GM18868 (cell line): Measurements from ENCODE around the gene NCKAP5L.

Experiments used
- ATAC-seq: cut with Tn5 transposase; IDR thresholded peaks from one replicate; pipeline ENCODE4 v1.9.1; 2021; ENCODE audit warnings: mild to moderate bottlenecking, moderate library complexity; ENCODE audit not compliant: unreplicated experiment

The NCKAP5L gene

DNA sequence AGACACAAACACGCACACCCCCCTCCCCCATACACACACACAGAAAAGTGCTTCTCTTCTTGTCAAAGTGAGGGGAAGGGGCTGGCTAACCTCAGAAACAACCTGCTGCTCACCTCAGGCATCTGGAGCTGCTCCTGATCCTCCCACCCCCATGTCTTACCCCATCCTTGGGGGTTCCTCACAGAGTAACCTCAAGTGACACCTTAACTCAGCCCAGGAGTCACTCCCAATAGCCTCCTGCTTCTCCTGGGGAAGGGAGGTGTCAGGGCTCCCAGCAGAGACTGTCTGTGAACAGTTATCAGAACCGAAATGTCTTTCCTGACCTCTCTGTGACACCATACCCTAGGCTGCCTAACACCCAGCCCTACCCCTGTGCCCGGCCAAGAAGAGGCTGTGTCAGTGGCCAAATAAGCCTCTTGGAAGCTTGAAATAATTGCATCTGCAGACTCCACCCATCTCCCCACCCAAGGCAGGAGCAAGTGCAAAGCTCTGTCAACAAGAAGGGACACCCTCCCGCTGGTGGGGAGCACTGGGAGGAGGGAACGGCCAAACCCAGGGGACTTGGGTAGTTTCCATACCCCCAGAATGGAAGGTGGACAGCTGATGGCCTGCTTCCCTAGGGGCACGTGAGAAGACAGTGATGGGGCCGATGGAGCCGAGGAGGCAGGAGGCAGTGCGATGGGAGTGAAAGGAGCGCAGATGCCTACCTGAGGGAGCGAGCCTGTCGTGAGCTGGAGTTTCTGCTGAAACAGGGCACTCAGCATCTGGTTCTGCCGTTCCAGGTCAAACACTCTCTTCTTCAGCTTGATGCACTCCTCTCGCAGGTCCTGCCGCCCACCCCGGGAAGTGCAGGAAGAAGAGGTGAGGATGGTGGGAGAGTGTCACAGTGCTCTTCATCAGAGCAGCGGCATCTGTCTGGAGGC is 26.8 kb downstream of the NCKAP5L start:
- ATAC-seq, result no peak

DNA sequence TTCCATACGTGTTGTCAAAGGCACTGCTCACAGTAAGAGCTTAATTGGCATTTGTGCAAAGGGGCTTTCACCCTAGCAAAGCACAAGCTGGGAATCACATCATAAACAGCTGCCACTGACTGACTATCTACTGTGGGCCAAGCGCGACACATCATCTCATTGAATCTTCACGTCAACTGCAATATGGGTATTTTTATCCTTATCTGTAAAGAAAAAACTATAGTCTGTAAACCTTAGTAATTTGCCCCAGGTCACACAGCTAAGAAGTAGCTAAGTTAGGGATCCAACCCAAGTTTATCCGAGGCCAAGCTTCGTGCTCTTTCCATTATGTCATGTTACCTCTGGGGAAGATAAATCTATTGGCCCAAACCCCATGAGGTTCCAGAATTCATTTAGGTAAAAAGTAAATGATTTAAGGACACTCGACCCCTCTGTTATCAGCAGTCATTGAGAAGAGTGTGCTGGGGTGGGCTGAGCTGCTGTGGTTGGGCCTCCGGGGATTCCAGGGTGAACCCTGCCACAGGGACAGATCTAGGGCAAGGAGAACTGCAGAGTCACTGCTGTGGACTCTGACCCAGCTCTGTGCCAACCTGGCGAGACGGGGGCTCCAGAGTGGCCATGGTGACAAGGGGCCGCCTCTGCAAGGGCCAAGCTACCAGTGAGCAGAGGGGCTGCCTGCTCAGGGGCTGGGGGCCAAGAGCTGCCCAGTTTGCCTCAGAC is 27.6 kb downstream of the NCKAP5L start:
- no peak for ATAC-seq

DNA sequence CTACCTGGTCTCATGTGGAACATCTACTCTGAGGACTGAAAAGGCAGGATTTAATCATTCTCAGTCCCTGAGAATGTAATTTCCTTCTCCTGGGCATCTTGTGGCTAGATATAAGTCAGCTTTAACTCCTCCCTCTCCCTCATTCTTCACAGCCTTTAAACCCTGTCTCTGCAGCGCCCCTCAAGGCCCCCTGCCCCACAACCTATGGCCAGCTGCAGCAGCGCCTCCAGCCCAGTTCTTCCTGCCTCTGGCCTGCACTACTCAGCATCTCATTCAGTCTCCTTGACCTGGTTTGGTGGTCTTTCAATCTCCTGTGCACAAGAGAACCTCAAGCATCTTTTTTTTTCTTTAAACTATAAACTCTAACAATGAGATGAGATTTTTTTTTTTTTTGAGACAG is 29.3 kb downstream of the NCKAP5L start:
- ATAC-seq, result no peak

DNA sequence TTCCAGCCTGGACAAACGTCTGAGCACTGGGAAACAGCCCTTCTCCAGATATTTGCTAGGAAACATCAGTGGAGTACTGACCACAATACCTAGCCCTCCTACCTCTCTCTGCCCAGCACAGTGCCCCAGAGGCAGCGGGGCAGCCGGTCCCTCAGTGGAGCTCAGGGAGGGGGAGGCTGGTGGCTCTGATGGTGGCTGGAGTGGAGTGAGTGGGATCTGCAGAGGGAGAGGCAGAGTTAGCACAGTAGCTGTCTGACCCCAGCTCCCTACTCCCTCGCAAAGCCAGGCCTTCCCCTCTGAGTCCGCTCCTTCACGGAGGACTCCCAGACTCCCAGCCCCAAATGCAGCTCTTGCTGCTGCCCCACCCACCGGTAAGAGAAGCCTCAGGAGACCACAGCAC is 30.0 kb downstream of the NCKAP5L start:
- ATAC-seq, result no peak

DNA sequence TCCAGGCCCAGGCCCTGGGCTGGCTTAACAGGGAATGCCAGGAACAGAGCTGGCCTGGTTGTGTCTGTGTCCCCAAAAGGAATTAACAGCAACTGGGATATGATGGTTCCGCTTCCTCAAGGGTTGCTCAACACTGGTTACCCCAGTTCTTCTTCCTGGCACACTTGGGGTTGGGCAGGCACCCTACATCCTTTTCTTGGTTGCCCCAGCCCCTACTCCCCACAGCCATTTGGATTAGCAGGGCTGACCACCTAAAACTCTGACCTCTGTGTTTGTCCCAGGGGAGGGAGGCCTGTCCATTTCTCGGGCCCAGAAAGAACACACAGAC is 30.8 kb downstream of the NCKAP5L start:
- ATAC-seq, result no peak

DNA sequence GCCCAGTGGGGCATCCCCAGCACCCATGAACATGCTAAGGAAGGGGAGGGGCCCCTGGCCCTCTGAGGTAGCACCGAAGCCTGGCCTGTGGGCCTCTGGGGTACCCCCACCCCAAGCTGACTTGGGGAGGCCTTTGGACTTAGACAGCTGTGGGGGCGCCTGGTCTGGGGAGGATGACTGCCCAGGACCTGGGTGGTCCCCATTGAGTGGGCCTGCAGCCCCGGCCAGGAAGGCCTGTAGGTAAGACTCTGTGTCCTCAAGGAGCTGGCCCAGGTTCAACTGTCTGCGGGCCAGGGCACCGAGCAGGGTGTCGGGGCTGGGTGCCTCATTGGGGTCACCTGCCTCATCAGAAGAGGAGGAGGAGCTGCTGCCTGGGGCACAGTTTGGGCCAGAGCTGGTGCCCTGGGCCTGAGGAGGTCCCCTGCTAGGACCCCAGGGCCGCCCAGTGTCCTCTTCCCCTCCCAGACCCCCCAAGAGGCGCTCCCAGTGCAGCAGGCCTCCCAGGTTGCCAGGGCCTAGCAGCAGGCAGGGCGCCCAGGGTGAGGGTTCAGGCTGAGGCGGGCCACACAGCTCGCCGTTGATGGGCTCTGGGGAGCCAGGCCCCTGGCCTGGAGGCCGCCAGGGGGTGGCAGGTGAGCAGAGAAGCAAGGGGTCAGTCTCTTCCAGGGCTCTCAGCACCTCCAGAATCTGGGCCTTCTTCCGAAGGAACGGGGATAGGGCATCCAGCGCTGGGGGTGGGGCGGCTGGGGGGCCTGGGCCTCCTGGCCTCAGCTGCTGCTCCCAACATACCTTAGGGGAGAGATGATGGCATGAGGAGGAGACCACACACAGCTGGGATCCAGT is 31.4 kb downstream of the NCKAP5L start:
- ATAC-seq, result no peak

DNA sequence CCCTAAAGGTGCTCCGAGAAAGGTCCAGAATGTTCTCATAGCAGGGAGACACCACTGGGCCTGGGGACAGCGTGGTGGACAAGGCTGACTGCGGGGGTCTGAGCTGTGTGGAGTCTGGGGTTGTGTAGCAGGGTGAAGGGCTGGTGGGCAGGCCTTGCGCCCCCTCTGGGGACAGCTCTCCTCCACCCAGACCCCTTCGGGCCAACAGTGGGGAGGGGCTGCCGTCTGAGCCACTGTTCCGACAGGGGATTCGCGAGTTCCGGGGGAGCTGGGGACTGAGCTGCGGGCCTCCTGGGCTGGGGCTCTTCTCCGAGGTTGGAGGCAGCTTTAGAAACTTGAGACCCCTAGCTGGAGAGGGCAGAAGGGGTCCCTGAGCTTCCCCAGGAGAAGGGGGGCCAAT is 32.1 kb downstream of the NCKAP5L start:
- no peak for ATAC-seq

DNA sequence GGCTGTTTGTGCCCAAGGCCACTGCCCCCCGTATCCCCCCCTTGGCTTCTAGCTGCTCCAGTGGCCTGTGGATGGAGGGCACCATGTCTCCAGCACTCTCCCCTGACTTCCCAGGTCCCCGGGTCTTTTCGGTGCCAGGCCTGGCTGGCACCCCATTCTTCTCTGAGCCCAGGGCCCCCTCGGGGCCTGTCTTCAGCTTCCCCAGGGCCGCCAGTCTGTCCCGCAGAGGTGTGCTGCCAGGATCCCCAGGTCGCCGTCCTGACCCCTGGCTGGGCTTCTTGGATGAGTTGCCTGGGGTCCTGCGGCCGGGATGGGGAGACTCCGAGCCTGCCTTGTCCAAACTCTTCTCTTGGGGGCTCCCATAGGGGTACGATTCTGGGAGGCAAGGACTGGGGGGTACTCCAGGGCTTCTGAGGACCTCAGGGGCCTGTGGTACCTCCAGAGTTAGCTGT is 32.5 kb downstream of the NCKAP5L start:
- no peak for ATAC-seq

DNA sequence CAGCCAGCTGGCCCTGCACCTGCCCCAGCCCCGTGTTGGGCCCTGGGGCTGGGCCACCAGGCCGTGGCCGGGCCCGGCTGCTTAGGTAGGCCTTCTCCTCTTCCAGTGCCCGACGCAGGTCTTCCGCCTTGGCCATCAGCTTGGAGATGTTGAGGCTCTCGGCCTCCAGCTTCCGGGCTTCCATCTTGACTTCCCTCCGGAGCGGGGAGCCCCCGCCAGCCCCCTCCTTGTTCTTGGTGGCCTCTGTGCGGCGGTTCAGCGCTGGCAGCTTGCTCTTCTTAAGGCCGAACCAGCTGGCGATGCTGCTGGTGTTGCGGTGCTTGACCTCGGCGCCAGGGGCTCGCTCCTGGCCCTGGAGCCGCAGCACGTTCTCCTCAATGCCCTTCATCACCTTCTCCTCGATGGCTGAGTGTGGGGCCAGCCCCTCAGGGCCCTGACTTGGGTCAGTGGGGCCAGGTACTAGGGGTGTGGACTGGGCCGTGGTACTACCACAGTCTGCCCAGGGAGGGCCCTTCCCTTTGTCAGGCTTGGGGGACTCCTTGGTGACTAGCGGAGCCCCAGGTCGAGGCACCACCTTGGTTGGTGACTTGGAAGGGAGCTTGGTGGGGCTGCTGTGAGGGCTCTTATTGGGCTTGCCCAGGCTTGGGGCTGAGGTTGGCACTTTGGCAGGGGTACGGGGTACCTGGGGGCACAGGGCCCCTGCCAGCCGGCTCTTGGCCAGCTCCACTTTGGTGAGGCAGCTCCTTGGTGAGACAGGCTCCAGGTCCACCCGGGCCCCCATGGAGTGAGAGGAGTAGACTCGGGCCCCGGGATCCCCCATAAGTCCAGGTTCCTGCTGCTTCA is 33.2 kb downstream of the NCKAP5L start:
- ATAC-seq, result no peak

DNA sequence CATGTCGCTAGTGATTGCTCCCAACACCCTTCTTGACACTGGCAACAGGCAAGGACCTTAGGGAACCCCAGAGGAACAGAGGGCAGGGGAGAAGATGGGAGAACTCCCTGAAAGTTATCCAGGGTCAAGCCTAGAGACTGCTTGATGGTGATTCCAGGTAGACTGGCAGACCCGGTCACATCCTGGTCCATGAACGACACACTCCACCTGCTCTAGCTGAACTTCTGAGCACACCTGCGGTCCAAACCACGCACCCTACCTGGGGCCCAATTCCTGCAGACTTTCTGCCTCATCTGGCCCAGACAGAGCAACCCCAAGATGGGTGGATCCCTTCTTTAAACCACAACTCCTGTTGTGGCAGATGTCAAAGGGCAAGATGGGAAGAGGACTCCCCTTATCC is 34.2 kb downstream of the NCKAP5L start:
- no peak for ATAC-seq

DNA sequence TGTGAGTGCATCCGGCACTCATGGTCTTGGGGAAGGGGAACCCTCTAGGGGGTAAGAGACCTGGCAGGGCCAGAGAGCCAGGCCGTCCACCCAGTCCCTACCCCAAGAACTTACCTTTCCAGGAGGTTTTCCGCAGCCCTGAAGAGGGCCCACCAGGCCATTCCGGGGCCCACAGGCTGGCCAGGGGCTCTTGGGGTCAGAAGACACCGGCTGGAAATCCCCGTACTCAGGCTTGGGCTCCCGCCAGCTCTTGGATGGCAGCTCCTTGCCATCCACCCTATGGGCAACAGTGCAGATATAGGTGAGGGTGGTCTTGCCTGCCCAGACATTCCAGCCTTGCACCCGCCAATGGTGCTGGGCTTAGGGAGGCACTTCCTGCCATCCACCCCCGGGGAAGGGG is 34.6 kb downstream of the NCKAP5L start:
- no peak for ATAC-seq

DNA sequence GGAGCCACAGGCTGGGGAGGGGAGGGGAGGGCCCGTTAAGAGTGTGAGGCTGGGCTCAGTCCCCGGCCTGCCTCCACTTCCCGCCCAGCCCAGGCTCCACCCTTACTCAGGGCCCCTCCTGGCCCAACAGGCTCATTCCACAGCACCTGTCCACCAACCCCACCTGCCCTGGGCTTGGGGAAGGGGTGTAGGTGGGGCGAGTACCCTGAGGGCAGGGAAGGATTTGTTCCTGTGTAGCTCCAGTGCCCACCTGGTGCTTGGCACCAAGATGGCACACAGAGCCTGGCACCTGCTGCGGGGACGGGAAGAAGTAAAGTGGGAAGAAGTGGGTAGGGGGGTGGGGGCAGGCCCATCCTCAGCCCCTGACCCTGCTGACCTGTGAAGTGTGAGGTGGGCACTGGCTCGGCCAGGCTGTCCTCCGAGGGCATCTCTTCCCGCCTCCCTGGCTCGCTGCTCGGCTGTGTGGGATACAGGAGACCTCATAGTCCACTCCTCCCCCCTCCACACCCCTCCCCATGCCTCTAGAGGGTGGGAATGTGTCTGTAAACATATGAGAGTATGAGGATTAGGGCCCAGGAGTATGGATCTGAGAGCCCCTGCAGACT is 35.1 kb downstream of the NCKAP5L start:
- ATAC-seq, result no peak

DNA sequence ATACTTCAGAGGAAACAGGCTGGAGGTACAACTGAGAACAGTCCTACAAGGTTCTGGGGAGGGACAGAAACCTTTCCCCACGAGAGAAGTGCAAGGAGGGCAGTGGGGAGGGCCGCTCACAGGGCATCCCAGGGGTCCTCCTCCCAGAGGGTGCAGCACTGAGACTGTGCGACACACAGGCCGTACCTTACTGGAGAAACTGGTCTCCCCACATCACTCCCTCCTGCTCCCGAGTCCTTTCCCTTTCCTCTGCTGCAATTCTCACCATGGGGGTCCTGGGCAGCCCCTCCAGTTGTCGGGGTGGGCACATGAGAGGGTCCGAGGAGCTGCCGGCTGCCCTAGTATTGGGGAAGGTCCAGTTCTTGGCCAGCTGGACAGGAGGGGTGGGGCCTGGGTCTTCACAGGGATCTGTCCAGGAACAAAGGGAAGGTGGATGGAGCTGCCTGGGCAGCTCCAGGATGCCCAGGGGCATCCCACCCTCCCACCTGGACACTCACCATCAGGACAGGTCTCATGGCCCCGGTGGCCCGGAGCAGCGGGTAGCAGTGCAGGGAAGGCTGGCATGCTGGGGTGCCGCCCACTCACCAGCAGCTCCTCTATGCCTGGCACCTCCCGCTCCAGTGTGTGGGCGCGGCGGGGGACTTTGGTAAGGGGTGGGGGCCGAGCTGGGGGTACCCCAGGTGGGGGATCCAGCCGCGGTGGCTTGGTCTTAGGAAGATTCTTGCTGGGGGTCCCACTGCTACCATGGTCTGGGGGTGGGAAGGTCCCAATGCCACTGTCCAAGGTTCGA is 35.8 kb downstream of the NCKAP5L start:
- ATAC-seq, result no peak

DNA sequence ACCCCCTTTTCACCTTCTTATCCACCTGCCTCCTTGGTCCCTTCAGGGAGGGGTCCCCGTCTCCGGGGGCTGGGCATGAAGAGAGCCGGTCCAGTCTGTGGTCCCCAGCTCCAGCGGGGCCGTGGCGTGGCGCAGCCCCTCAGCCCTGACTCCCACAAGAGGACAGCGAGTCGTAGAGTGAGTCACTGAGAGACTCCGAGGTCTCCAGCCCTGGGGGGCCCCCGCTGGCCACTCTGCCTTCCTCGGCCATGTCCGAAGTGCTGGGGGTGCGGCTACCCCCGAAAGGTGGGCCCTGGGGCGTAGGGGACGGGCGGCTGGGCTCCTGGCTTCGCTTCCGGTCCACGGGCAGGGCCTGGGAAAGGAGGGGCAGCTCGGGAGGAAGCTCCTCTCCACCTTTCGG is 36.5 kb downstream of the NCKAP5L start:
- ATAC-seq, result no peak

DNA sequence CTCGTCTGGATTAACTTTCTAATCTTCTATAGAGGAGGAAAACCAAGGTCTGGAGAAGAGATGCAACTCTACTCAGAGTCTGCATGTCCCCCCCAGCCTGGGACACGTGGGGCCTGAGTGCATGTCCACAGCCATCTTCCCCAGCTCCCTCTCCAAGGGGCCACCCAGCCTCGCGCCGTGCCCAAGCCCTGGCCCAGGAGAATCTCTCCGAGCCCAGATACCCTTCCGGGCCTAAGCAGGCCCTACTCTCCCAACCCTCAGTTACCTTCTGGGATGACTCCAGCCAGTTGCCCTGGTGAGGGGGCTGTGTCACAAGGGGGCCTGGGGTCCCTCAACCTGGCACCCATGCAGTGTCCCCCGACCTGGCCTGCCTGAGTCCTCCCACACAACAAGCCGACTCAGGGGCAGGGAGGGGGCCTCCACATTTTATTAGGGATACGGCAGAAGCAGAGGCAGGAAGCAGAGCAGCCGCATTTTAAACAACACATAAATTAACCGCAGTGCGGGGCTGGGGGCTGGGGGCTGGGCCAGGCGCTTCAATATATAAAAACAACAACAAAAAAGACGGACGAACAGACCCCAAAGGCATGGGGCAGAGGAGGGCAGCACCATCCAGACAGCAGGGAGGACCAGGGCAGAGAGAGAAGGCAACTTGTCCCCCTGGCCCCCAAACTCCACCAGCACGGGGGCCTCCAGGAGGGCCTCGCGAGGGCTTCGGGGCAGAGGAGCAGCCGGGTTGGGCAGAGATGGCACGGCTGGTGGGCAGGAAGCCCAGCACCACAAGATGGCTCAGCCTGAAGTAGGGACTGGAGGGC is 37.3 kb downstream of the NCKAP5L start:
- ATAC-seq, result no peak

DNA sequence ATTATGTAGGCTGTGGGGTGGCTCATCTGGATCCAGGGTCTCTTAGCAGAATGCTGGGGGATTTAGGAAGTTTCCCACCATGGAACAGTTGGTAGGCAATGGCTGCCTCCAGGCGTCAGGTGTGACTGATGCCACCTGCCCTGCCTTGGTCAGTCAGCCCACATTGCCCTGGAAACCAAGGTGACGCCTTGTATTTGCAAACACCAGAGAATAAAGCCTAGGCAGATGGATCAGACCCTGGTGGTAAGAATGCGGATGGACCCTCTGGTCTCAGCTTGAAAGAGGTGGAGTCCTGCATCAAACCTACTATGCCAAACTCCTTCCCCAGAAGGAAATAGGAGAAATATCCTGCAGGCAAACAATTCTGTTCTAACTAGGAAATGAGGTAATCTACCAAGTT is 38.2 kb downstream of the NCKAP5L start:
- no peak for ATAC-seq

DNA sequence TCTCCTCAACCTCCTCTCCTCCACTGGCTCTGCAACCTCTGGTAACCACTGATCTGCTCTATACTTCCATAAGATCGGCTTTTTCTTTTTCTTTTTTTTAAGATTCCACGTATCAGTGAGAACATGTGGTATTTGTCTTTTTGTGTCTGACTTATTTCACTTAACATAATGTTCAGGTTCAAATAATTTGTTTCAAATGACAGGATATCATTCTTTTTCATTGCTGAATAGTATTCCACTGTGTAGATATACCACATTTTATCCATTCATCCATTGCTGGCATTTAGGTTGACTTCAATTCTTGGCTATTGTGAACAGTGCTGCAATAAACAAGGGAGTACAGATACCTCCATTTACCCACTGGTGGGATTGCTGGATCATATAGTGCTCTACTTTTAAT is 40.5 kb downstream of the NCKAP5L start:
- no peak for ATAC-seq

DNA sequence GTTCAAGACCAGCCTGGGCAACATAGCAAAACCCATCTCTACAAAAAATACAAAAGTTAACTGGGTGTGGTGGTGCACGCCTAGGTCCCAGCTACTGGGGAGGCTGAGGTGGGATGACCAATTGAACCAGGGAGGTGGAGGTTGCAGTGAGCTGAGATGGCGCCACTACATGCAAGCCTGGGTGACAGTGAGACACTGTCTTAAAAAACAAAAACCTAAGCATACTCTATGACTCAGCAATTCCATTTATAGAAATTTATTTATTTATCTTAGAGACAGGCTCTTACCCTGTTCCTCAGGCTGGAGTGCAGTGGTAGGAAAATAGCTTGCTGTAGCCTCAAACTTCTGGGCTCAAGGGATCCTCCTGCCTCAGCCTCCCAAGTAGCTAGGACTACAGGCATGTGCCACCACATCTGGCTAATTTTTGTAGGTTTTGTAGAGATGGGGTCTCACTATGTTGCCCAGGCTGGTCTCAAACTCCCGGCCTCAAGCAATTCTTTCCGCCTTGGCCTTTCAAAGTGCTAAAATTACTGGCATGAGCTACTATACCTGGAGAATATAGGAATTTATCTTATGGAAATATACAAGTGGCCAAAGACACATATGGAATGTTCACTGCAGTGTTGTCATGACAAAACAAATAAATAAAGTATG is 43.3 kb downstream of the NCKAP5L start:
- ATAC-seq, result no peak
